Lower lobe of right lung (tissue), 2 donors: ENCODE data around the gene DNLZ. TPM values are rescaled to one million over a fixed set of nuclear protein-coding genes. Genes with fewer than 3 reads are reported as not detected.
"Not testable (repeated sequence)": the region's sequence is repeated elsewhere in the genome, so short reads cannot be mapped to it uniquely, and the experiment has no call there.

Experiments used
- ATAC-seq, 2 donors: fragments of 200-7000 bp; cut with Tn5 transposase; one replicate each; pipeline ENCODE4 v1.9.1; 2020 to 2022; ENCODE audit warnings: mild to moderate bottlenecking in 2 of 2, moderate library complexity in 2 of 2
- DNase-seq: peaks from one replicate; pipeline ENCODE4 v3.0.0-alpha.2; 2020
- H3K27ac ChIP-seq: fragments of 200-600 bp; one replicate; pipeline ENCODE4 v1.8.0; 2022
- H3K27me3 ChIP-seq: fragments of 200-600 bp; one replicate; pipeline ENCODE4 v1.8.0; 2022; ENCODE audit warnings: low read depth
- H3K36me3 ChIP-seq: fragments of 200-600 bp; one replicate; pipeline ENCODE4 v1.8.0; 2022; ENCODE audit warnings: mild to moderate bottlenecking
- H3K4me1 ChIP-seq: fragments of 200-600 bp; one replicate; pipeline ENCODE4 v1.8.0; 2022
- H3K4me3 ChIP-seq: fragments of 200-600 bp; one replicate; pipeline ENCODE4 v1.8.0; 2022; ENCODE audit warnings: mild to moderate bottlenecking
- H3K9me3 ChIP-seq: fragments of 200-600 bp; one replicate; pipeline ENCODE4 v1.8.0; 2022
- CTCF ChIP-seq: fragments of 200-600 bp; IDR thresholded peaks from one replicate; pipeline ENCODE4 v1.8.0; 2022; ENCODE audit warnings: antibody characterized with exemption, mild to moderate bottlenecking
- intact Hi-C: fragments of 100-400 bp; cut with DNase I; formaldehyde crosslinking; loops from one replicate; pipeline ENCODE4 v1.11.0; 2022
- total RNA-seq: library from RNA; stranded (reverse); fragmentation: NEBNext Ultra II Directional; extraction: Animal tissue kit (Norgen Biotek cat#: 25700); gene quantifications from one replicate; pipeline ENCODE4 v1.2.1, GENCODE V29; 2021
- donor health status: DM: no; HTN: yes; CAD: no; lungs with severe emphysema.

The DNLZ gene
- total RNA-seq, 1 donor from 2014 or later, result 12.9 TPM

- no peak for ATAC-seq
- Histone ChIP-seq H3K36me3 (no peaks in the 10 kb centered on the region), H3K27ac (peak overlapping the region; percentile 86), H3K27me3 (peaks cover 3% of the 10 kb centered on the region), H3K4me3 (no peak overlapping the region), H3K4me1 (peaks cover 31% of the 10 kb centered on the region), H3K9me3 (no peaks in the 10 kb centered on the region)
- TF ChIP-seq CTCF, result no peak
- intact Hi-C loops, result no loop called here
- DNase-seq, result no peak
Observed at GRCh38 chr9:136325358-136325757, 38.2 kb downstream of the DNLZ start.

GRCh38 chr9:136324501-136325300 lies 38.8 kb downstream of the DNLZ start:
- intact Hi-C loops, result no loop called here

GRCh38 chr9:136323371-136323789 lies 40.2 kb downstream of the DNLZ start:
- peaks cover 22% of the 10 kb centered on the region for H3K4me1 ChIP-seq
- H3K9me3 ChIP-seq, result no peaks in the 10 kb centered on the region
- H3K27ac ChIP-seq, result no peak overlapping the region
- TF ChIP-seq CTCF, result no peak
- ATAC-seq (no peak), DNase-seq (no peak)
- peaks cover 3% of the 10 kb centered on the region for H3K27me3 ChIP-seq
- intact Hi-C loops, result no loop called here
- no peaks in the 10 kb centered on the region for H3K36me3 ChIP-seq
- H3K4me3 ChIP-seq, result no peak overlapping the region

More at GRCh38 chr9:136324501-136325300, 38.8 kb downstream of the DNLZ start:
- Histone ChIP-seq H3K4me3 (no peak overlapping the region), H3K4me1 (peaks cover 31% of the 10 kb centered on the region), H3K9me3 (no peaks in the 10 kb centered on the region), H3K27me3 (peaks cover 3% of the 10 kb centered on the region), H3K27ac (peak overlapping the region; percentile 86), H3K36me3 (no peaks in the 10 kb centered on the region)
- no peak for TF ChIP-seq CTCF
- ATAC-seq (peak; percentile 53 to 77), DNase-seq (peak; percentile 77)

GRCh38 chr9:136322756-136323330 lies 40.7 kb downstream of the DNLZ start:
- Histone ChIP-seq H3K27me3 (peaks cover 3% of the 10 kb centered on the region), H3K27ac (no peak overlapping the region), H3K9me3 (no peaks in the 10 kb centered on the region), H3K4me1 (peaks cover 16% of the 10 kb centered on the region), H3K4me3 (no peak overlapping the region), H3K36me3 (no peaks in the 10 kb centered on the region)
- intact Hi-C loops, result no loop called here
- TF ChIP-seq CTCF, result no peak
- DNase-seq (no peak), ATAC-seq (no peak)

- DNase-seq, result no peak
- no peak for TF ChIP-seq CTCF
- Histone ChIP-seq H3K36me3 (no peaks in the 10 kb centered on the region), H3K4me3 (no peak overlapping the region), H3K9me3 (no peaks in the 10 kb centered on the region), H3K27me3 (peaks cover 3% of the 10 kb centered on the region), H3K4me1 (peaks cover 10% of the 10 kb centered on the region), H3K27ac (no peak overlapping the region)
- ATAC-seq, result no peak
- intact Hi-C loops, result no loop called here
Observed at GRCh38 chr9:136321561-136321960, 42.0 kb downstream of the DNLZ start.

GRCh38 chr9:136320972-136321371 lies 42.6 kb downstream of the DNLZ start:
- ATAC-seq, H3K9me3 ChIP-seq, H3K4me1 ChIP-seq, intact Hi-C loops, H3K27ac ChIP-seq, DNase-seq, H3K27me3 ChIP-seq, H3K4me3 ChIP-seq, H3K36me3 ChIP-seq: not testable (repeated sequence)

- ATAC-seq, result not testable (repeated sequence)
Observed at GRCh38 chr9:136319955-136320354, 43.6 kb downstream of the DNLZ start.

GRCh38 chr9:136319244-136319643 lies 44.3 kb downstream of the DNLZ start:
- H3K4me3 ChIP-seq, H3K9me3 ChIP-seq, H3K36me3 ChIP-seq, ATAC-seq, H3K27ac ChIP-seq, H3K4me1 ChIP-seq, intact Hi-C loops, H3K27me3 ChIP-seq, DNase-seq: not testable (repeated sequence)

More at GRCh38 chr9:136319955-136320354, 43.6 kb downstream of the DNLZ start:
- intact Hi-C loops, H3K27ac ChIP-seq, DNase-seq, H3K27me3 ChIP-seq, H3K36me3 ChIP-seq, H3K4me3 ChIP-seq, H3K9me3 ChIP-seq, H3K4me1 ChIP-seq: not testable (repeated sequence)
